Liver (tissue), 9 donors: ENCODE results near the gene PKMYT1. TPM values are rescaled to one million over a fixed set of nuclear protein-coding genes. Genes with fewer than 3 reads are reported as not detected.

Experiments used
- DNase-seq: peaks from one replicate; pipeline ENCODE4 v3.0.0-alpha.2; 2017; ENCODE audit warnings: low spot score
- H3K27ac ChIP-seq, 2 donors: one replicate each; pipeline ENCODE4 v1.7.0; 2013; ENCODE audit warnings: inconsistent platforms in 2 of 2, low read length in 2 of 2, control low read depth in 1 of 2, low read depth in 1 of 2, mild to moderate bottlenecking in 1 of 2
- H3K27me3 ChIP-seq, 4 donors: one replicate each; pipeline versions ENCODE4 v1.6.1 to v1.7.0; 2013; ENCODE audit warnings: low read length in 3 of 4, inconsistent platforms in 1 of 4, mild to moderate bottlenecking in 1 of 4, moderate library complexity in 1 of 4; ENCODE audit not compliant: control insufficient read depth in 4 of 4, insufficient read depth in 4 of 4
- H3K36me3 ChIP-seq, 4 donors: one replicate each; pipeline versions ENCODE4 v1.6.1 to v1.7.0; 2013; ENCODE audit warnings: low read length in 3 of 4, mild to moderate bottlenecking in 3 of 4, low read depth in 1 of 4, moderate library complexity in 1 of 4; ENCODE audit not compliant: control insufficient read depth in 4 of 4, insufficient read depth in 3 of 4
- H3K4me1 ChIP-seq, 4 donors: one replicate each; pipeline versions ENCODE4 v1.6.1 to v1.7.0; 2013; ENCODE audit warnings: low read length in 3 of 4, mild to moderate bottlenecking in 3 of 4, moderate library complexity in 1 of 4; ENCODE audit not compliant: control insufficient read depth in 4 of 4, insufficient read depth in 4 of 4
- H3K4me3 ChIP-seq, 3 donors: one replicate each; pipeline versions ENCODE4 v1.6.1 to v1.7.0; 2013; ENCODE audit warnings: low read length in 3 of 3, control low read depth in 1 of 3, low read depth in 1 of 3, mild to moderate bottlenecking in 1 of 3
- H3K9ac ChIP-seq, 2 donors: one replicate each; pipeline ENCODE4 v1.7.0; 2013; ENCODE audit warnings: low read length in 2 of 2, mild to moderate bottlenecking in 2 of 2, moderate library complexity in 2 of 2, control low read depth in 1 of 2, low read depth in 1 of 2
- H3K9me3 ChIP-seq, 4 donors: one replicate each; pipeline versions ENCODE4 v1.6.1 to v1.7.0; 2013; ENCODE audit warnings: low read length in 3 of 4; ENCODE audit not compliant: control insufficient read depth in 4 of 4
- ATF3 ChIP-seq: IDR thresholded peaks from 2 replicates; pipeline ENCODE4 v1.6.1; 2016; ENCODE audit warnings: antibody characterized with exemption
- EGR1 ChIP-seq, 2 donors: IDR thresholded peaks; 2 replicates each; pipeline ENCODE4 v1.6.1; 2016 to 2018; ENCODE audit warnings: antibody characterized with exemption in 2 of 2, low read depth in 2 of 2
- FOXA1 ChIP-seq: IDR thresholded peaks from 2 replicates; pipeline ENCODE4 v1.6.1; 2016; ENCODE audit warnings: antibody characterized with exemption
- FOXA2 ChIP-seq: IDR thresholded peaks from 2 replicates; pipeline ENCODE4 v1.6.1; 2016; ENCODE audit warnings: antibody characterized with exemption
- GABPA ChIP-seq, 2 donors: IDR thresholded peaks in 1 of 2; conservative IDR thresholded peaks in 1 of 2; 2 replicates each; pipeline ENCODE4 v1.6.1; 2016; ENCODE audit warnings: antibody characterized with exemption in 2 of 2, mild to moderate bottlenecking in 1 of 2, moderate library complexity in 1 of 2
- HNF4A ChIP-seq, 2 donors: conservative IDR thresholded peaks; 2 replicates each; pipeline ENCODE4 v1.6.1; 2016; ENCODE audit warnings: antibody characterized with exemption in 2 of 2, mild to moderate bottlenecking in 2 of 2
- HNF4G ChIP-seq: IDR thresholded peaks from 2 replicates; pipeline ENCODE4 v1.6.1; 2016; ENCODE audit warnings: antibody characterized with exemption
- JUND ChIP-seq, 2 donors: IDR thresholded peaks; 2 replicates each; pipeline ENCODE4 v1.6.1; 2016; ENCODE audit warnings: antibody characterized with exemption in 2 of 2
- NR2F2 ChIP-seq: IDR thresholded peaks from 2 replicates; pipeline ENCODE4 v1.6.1; 2016; ENCODE audit warnings: antibody characterized with exemption
- RAD21 ChIP-seq, 2 donors: IDR thresholded peaks; 2 replicates each; pipeline ENCODE4 v1.6.1; 2016; ENCODE audit warnings: antibody characterized with exemption in 2 of 2, mild to moderate bottlenecking in 2 of 2
- REST ChIP-seq: IDR thresholded peaks from 2 replicates; pipeline ENCODE4 v1.6.1; 2016; ENCODE audit warnings: antibody characterized with exemption, mild to moderate bottlenecking
- RXRA ChIP-seq, 2 donors: IDR thresholded peaks; 2 replicates each; pipeline ENCODE4 v1.6.1; 2017 to 2018; ENCODE audit warnings: antibody characterized with exemption in 2 of 2, mild to moderate bottlenecking in 1 of 2
- SP1 ChIP-seq: IDR thresholded peaks from 2 replicates; pipeline ENCODE4 v1.6.1; 2018; ENCODE audit warnings: antibody characterized with exemption, mild to moderate bottlenecking
- TAF1 ChIP-seq: conservative IDR thresholded peaks from 2 replicates; pipeline ENCODE4 v1.6.1; 2016; ENCODE audit warnings: antibody characterized with exemption, mild to moderate bottlenecking
- YY1 ChIP-seq: IDR thresholded peaks from 2 replicates; pipeline ENCODE4 v1.6.1; 2016; ENCODE audit warnings: antibody characterized with exemption, mild to moderate bottlenecking
- ZBTB33 ChIP-seq: IDR thresholded peaks from 2 replicates; pipeline ENCODE4 v1.6.1; 2016; ENCODE audit warnings: antibody characterized with exemption
- WGBS: extraction: QIAGEN DNeasy Blood & Tissue Kit; methylation state at CpG from one replicate; pipeline ENCODE4 v1.1.7; 2013; 5-methylcytosine and 5-hydroxymethylcytosine counted together
- polyA plus RNA-seq, 2 donors: library from polyadenylated mRNA; stranded (reverse) in 1 of 2; unstranded in 1 of 2; fragments of 200-250 nt in 1 of 2; fragments of >200 nt in 1 of 2; fragmentation: Nextera tagmentation in 1 of 2; extraction: Ambion mirVana in 1 of 2; gene quantifications; one replicate each; pipeline versions ENCODE4 v1.2.1 to v1.2.3, GENCODE V29; 2013 to 2015
- total RNA-seq, 2 donors: library from RNA; depleted of rRNA; stranded (reverse); fragments of >200 nt; gene quantifications; one replicate each; pipeline ENCODE4 v1.2.3, GENCODE V29; 2014
- TF ChIP-seq, protein P1 (sequence below): fragments of 150-350 bp; IDR thresholded peaks from 2 replicates; pipeline ENCODE4 v1.5.1; 2017; ENCODE audit warnings: improper control_type of control experiment, low read depth, low read length; ENCODE audit not compliant: missing input control
- TF ChIP-seq, protein P2 (sequence below): IDR thresholded peaks from 2 replicates; pipeline ENCODE4 v1.6.1; 2016; ENCODE audit warnings: antibody characterized with exemption
- donor health status: healthy.
- donor health status: healthy.
- donor health status: healthy.
- donor health status: healthy.
- donor health status: healthy.

Gene PKMYT1
- total and polyA plus RNA-seq, 4 donors, result 0.50 to 15.8 (median 2.6) TPM

DNA sequence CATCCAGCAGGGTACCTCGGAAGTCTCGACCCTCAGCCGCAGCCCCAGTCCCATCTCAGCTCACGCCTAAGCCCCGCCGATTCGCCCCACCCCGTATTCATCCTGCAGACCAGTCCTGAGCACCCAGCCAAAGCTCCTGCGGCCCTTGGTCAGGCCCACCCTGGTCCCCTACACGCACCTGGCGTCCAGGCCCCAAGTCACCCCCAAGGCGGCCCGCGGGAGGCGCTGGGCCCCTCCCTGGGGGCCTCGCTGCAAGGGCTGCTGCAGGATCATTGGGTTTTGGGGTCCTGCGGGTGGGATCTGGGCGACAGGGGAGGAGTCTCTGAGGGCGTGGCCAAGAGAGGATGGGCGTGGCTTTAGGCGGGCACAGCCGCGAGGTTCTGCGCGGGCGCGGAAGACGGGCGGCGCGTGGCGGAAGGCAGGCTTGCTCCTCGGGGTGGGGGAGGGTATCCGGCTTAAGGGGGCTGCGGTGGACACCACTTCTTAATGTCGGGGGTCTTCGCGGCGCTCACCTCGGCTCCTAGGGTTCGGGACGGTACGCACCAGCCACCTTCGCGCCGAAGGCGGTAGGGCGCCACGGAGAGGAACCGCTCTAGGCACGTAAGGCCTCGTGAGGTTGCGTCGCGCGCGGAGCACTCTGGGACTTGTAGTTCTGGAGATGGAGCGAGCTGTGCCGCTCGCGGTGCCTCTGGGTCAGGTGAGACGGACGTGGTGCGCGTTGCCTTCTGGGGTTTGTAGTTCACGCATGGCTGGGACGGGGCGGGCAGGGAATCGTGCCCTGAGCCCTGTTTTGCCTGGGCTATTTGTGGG lies 43.6 kb upstream of the PKMYT1 start, which contains the start of the genes HCFC1R1 and THOC6:
Gene HCFC1R1, minus strand, starts transcription at position 274 of the 810 bp plus-strand sequence. Its CDS starts 1 bp downstream, at position 273.
Gene THOC6, plus strand, starts transcription at position 367 of the 810 bp plus-strand sequence. Its CDS starts 292 bp downstream, at position 659.
- WGBS, result 1% methylated on average over 69 of the region's 69 CpGs
- H3K9me3 ChIP-seq, result no peaks in the 10 kb centered on the region
- peaks cover 0 to 14% (median 3%) of the 10 kb centered on the region in 4 donors for H3K36me3 ChIP-seq
- H3K27me3 ChIP-seq, result no peaks in the 10 kb centered on the region
- H3K9ac ChIP-seq, result peak within 1 kb of the TSS; percentile 40 to 64
- peak within 1 kb of the TSS; percentile 55 to 79 (median 72) for H3K4me3 ChIP-seq
- TF ChIP-seq REST (no peak), HNF4G (no peak), ATF3 (no peak), SP1 (peak; percentile 48), YY1 (peak; percentile 45), GABPA (IDR thresholded peaks at IDR 0.05 in 1 of 2, conservative IDR thresholded peaks at IDR 0.05 in 1 of 2) (peak in 1 of 2 donors; percentile 79)
- H3K4me1 ChIP-seq, result peaks cover 18 to 48% (median 25%) of the 10 kb centered on the region in 4 donors
- peak; percentile 96 for DNase-seq
- H3K27ac ChIP-seq, result peak within 1 kb of the TSS; percentile 95 to 97

DNA sequence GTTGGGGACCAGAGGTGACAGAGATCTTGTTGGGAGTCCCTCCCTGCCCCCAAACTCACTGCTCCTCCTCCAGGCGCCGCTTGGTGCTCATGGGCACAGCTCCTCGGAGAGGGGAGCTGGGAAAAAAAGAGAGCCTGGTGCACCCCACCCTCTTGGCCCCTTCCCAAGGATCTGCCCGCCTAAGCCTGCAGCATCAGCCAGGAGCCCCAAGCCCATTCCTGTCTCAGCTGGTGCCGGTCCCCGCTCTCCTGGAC lies 43.1 kb upstream of the PKMYT1 start:
- no peak overlapping the region for H3K9ac ChIP-seq

More for the DNA sequence above, 43.1 kb upstream of the PKMYT1 start:
- WGBS, result 48% methylated on average over 6 of the region's 6 CpGs
- DNase-seq, result no peak
- Histone ChIP-seq H3K4me1 (peaks cover 17 to 42% (median 26%) of the 10 kb centered on the region in 4 donors), H3K27ac (peak overlapping the region; percentile 95 to 97), H3K27me3 (no peaks in the 10 kb centered on the region), H3K9me3 (no peaks in the 10 kb centered on the region), H3K4me3 (peak overlapping the region in 2 of 3 donors; percentile 55 to 72), H3K36me3 (peaks cover 0 to 14% (median 3%) of the 10 kb centered on the region in 4 donors)
- TF ChIP-seq FOXA2 (no peak), FOXA1 (no peak), HNF4A (conservative IDR thresholded peaks at IDR 0.05) (no peak), JUND (IDR thresholded peaks at IDR 0.05) (no peak), EGR1 (IDR thresholded peaks at IDR 0.05; ENCODE audit: low read depth in 2 of 2) (no peak), GABPA (IDR thresholded peaks at IDR 0.05 in 1 of 2, conservative IDR thresholded peaks at IDR 0.05 in 1 of 2) (no peak), TAF1 (no peak), HNF4G (no peak), YY1 (no peak), ZBTB33 (no peak), REST (no peak), RXRA (IDR thresholded peaks at IDR 0.05) (no peak), ATF3 (no peak), NR2F2 (no peak), SP1 (no peak), RAD21 (IDR thresholded peaks at IDR 0.05) (no peak)
- TF ChIP-seq, protein P1, sequence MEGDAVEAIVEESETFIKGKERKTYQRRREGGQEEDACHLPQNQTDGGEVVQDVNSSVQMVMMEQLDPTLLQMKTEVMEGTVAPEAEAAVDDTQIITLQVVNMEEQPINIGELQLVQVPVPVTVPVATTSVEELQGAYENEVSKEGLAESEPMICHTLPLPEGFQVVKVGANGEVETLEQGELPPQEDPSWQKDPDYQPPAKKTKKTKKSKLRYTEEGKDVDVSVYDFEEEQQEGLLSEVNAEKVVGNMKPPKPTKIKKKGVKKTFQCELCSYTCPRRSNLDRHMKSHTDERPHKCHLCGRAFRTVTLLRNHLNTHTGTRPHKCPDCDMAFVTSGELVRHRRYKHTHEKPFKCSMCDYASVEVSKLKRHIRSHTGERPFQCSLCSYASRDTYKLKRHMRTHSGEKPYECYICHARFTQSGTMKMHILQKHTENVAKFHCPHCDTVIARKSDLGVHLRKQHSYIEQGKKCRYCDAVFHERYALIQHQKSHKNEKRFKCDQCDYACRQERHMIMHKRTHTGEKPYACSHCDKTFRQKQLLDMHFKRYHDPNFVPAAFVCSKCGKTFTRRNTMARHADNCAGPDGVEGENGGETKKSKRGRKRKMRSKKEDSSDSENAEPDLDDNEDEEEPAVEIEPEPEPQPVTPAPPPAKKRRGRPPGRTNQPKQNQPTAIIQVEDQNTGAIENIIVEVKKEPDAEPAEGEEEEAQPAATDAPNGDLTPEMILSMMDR, result no peak
- TF ChIP-seq, protein P2, sequence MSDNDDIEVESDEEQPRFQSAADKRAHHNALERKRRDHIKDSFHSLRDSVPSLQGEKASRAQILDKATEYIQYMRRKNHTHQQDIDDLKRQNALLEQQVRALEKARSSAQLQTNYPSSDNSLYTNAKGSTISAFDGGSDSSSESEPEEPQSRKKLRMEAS, result no peak
